Thyroid gland (tissue), 4 donors: ENCODE data around the gene GTPBP6.

ENCODE experiments used
- POLR2A ChIP-seq, 2 donors: fragments of 450-650 bp; IDR thresholded peaks; one replicate each; pipeline ENCODE4 v1.6.1; 2017; ENCODE audit warnings: antibody characterized with exemption in 2 of 2, mild to moderate bottlenecking in 2 of 2, moderate library complexity in 1 of 2
- TF ChIP-seq, protein P1 (sequence below), 6 experiments: fragments of 200-600 bp in 3 of 6; fragments of 450-650 bp in 3 of 6; sonication (generic) in 3 of 6; IDR thresholded peaks; one replicate each; pipeline ENCODE4 v1.5.1; 2016 to 2019; ENCODE audit warnings: antibody characterized with exemption in 6 of 6, mild to moderate bottlenecking in 2 of 6, inconsistent platforms in 1 of 6, moderate library complexity in 1 of 6

- TF ChIP-seq, protein P1, sequence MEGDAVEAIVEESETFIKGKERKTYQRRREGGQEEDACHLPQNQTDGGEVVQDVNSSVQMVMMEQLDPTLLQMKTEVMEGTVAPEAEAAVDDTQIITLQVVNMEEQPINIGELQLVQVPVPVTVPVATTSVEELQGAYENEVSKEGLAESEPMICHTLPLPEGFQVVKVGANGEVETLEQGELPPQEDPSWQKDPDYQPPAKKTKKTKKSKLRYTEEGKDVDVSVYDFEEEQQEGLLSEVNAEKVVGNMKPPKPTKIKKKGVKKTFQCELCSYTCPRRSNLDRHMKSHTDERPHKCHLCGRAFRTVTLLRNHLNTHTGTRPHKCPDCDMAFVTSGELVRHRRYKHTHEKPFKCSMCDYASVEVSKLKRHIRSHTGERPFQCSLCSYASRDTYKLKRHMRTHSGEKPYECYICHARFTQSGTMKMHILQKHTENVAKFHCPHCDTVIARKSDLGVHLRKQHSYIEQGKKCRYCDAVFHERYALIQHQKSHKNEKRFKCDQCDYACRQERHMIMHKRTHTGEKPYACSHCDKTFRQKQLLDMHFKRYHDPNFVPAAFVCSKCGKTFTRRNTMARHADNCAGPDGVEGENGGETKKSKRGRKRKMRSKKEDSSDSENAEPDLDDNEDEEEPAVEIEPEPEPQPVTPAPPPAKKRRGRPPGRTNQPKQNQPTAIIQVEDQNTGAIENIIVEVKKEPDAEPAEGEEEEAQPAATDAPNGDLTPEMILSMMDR (IDR thresholded peaks at IDR 0.05) = no peak
- no peak for TF ChIP-seq POLR2A (IDR thresholded peaks at IDR 0.05)
Measured at GRCh38 chrX:258291-259040, 60.1 kb downstream of the GTPBP6 start.
